PC-3 (cell line): ENCODE data around the gene NRL.

Experiments used
- CTCF ChIP-seq: fragments of 300-600 bp; sonication (generic); conservative IDR thresholded peaks from 2 replicates; pipeline ENCODE4 v1.5.1; 2017; ENCODE audit warnings: antibody characterized with exemption, low read depth, mild to moderate bottlenecking, low read length
- EZH2 ChIP-seq: fragments of 300-600 bp; sonication (generic); IDR thresholded peaks from one replicate; pipeline ENCODE4 v1.6.1; 2017; ENCODE audit warnings: antibody characterized with exemption, mild to moderate bottlenecking, low read length; ENCODE audit not compliant: unreplicated experiment

GRCh38 chr14:24088095-24088494 is 26.7 kb downstream of the NRL start:
- TF ChIP-seq EZH2 (no peak), CTCF (no peak)
